SU-DHL-6 (cell line): ENCODE results near the gene C2CD3.

ENCODE experiments used
- EZH2phosphoT487 ChIP-seq: fragments of 200-600 bp; sonication (generic), shearing (Covaris generic); conservative IDR thresholded peaks from 2 replicates; pipeline ENCODE4 v1.6.1; 2018; ENCODE audit warnings: mild to moderate bottlenecking, antibody characterized with exemption, low read length, moderate library complexity, mixed read lengths
- TF ChIP-seq, protein P1 (sequence below): fragments of 200-600 bp; sonication (generic); IDR thresholded peaks from one replicate; pipeline ENCODE4 v1.5.1; 2017; ENCODE audit warnings: antibody characterized with exemption, mild to moderate bottlenecking, low read length, moderate library complexity; ENCODE audit not compliant: insufficient read depth, poor library complexity, severe bottlenecking

DNA sequence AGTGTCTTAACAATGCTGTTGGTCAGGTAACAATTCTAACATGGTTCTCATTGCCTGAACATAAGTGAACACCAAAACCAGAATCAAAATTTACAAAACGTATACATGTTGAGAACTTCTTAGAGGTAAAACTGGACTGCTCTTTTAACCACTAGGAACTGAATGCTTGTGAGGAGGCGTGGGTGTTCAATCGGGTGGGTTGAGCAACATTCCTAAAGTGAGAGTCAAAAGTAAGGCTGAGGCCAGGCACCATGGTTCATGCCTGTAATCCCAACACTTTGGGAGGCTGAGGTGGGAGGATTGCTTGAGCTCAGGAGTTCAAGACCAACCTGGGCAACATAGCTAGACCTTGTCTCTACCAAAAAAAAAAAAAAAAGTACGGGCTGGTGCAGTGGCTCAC lies 11.8 kb upstream of the C2CD3 start:
- TF ChIP-seq, protein P1, sequence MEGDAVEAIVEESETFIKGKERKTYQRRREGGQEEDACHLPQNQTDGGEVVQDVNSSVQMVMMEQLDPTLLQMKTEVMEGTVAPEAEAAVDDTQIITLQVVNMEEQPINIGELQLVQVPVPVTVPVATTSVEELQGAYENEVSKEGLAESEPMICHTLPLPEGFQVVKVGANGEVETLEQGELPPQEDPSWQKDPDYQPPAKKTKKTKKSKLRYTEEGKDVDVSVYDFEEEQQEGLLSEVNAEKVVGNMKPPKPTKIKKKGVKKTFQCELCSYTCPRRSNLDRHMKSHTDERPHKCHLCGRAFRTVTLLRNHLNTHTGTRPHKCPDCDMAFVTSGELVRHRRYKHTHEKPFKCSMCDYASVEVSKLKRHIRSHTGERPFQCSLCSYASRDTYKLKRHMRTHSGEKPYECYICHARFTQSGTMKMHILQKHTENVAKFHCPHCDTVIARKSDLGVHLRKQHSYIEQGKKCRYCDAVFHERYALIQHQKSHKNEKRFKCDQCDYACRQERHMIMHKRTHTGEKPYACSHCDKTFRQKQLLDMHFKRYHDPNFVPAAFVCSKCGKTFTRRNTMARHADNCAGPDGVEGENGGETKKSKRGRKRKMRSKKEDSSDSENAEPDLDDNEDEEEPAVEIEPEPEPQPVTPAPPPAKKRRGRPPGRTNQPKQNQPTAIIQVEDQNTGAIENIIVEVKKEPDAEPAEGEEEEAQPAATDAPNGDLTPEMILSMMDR = no peak
- TF ChIP-seq EZH2phosphoT487 = no peak
